Measurements from ENCODE around the gene UGCG. TPM values are rescaled to one million over a fixed set of nuclear protein-coding genes. Genes with fewer than 3 reads are reported as not detected.

Gene UGCG
- total RNA-seq, 1 experiment from 2014 or later: 23.3 TPM

- Histone ChIP-seq H3K18ac (ENCODE audit: insufficient read length, low read depth, low read length) (no peak overlapping the region), H3K27me3 (ENCODE audit: insufficient read depth, low read length) (no peaks in the 10 kb centered on the region), H3K27ac (ENCODE audit: insufficient read length, low read depth, low read length) (no peak overlapping the region), H3K9ac (ENCODE audit: extremely low read depth, insufficient read length, low read length) (no peak overlapping the region), H2BK120ac (ENCODE audit: low read depth, low read length, poor library complexity, severe bottlenecking) (no peak overlapping the region), H3T11ph (ENCODE audit: low read length) (no peak overlapping the region), H3K9me3 (ENCODE audit: control insufficient read depth, low read depth, low read length) (no peaks in the 10 kb centered on the region), H4K91ac (ENCODE audit: insufficient read length, low read depth, low read length) (no peak overlapping the region), H3K56ac (ENCODE audit: insufficient read length, low read depth, low read length) (no peak overlapping the region), H3K4me1 (ENCODE audit: insufficient read depth, low read length) (no peaks in the 10 kb centered on the region), H2AFZ (ENCODE audit: low read length) (no peak overlapping the region), H3K4ac (ENCODE audit: low read depth, low read length) (no peak overlapping the region), H2BK5ac (ENCODE audit: insufficient read length, low read length) (no peak overlapping the region), H3K23me2 (ENCODE audit: insufficient read length, low read depth, low read length, poor library complexity, severe bottlenecking) (no peaks in the 10 kb centered on the region), H2BK20ac (ENCODE audit: low read depth, low read length, poor library complexity, severe bottlenecking) (no peak overlapping the region), H3K14ac (ENCODE audit: insufficient read depth, low read length) (no peak overlapping the region), H2BK15ac (ENCODE audit: low read depth, low read length) (no peak overlapping the region), H3K23ac (ENCODE audit: insufficient read length, low read depth, low read length) (no peak overlapping the region), H4K8ac (replicated peaks; ENCODE audit: insufficient read length, low read depth, low read length) (no peak overlapping the region), H3K4me2 (ENCODE audit: insufficient read depth, insufficient read length, low read length) (no peak overlapping the region), H2AK5ac (ENCODE audit: insufficient read length, low read length) (no peak overlapping the region), H2BK12ac (ENCODE audit: insufficient read length, low read depth, low read length) (no peak overlapping the region), H4K5ac (ENCODE audit: insufficient read length, low read depth, low read length) (no peak overlapping the region), H3K79me1 (ENCODE audit: insufficient read depth, low read depth, low read length, poor library complexity, severe bottlenecking) (no peaks in the 10 kb centered on the region), H3K79me2 (ENCODE audit: insufficient read depth, low read length) (no peaks in the 10 kb centered on the region), H4K20me1 (ENCODE audit: control insufficient read depth, insufficient read depth, insufficient read length) (no peaks in the 10 kb centered on the region)
- Mint-ChIP-seq H3K27ac (peak overlapping the region in 1 of 3 experiments; percentile 21; a peak in 2 of 7 replicates), H3K4me3 (no peak overlapping the region), H3K27me3 (ENCODE audit: low read depth) (no peaks in the 10 kb centered on the region), H3K4me1 (peaks cover 0 to 5% of the 10 kb centered on the region in 2 experiments; a peak in 1 of 4 replicates), H3K36me3 (ENCODE audit: insufficient read depth in 1 of 3, low read depth in 3 of 3) (peaks cover 2 to 21% (median 12%) of the 10 kb centered on the region in 3 experiments; a peak in 5 of 7 replicates), H3K9me3 (no peaks in the 10 kb centered on the region)
- no peak for TF ChIP-seq CTCF (conservative IDR thresholded peaks at IDR 0.05)
- no CpG with 5 or more reads among the region's 2 CpGs for WGBS (ENCODE audit: extremely low coverage, insufficient read length, low lambda C conversion rate)
- no peak for DNase-seq
These were observed 40.7 kb downstream of the UGCG start for GRCh38 chr9:111937301-111937700.

Data from H9 (cell line).